Lung microvascular endothelial cell (primary cell): Measurements from ENCODE around the gene PILRB. TPM values are rescaled to one million over a fixed set of nuclear protein-coding genes. Genes with fewer than 3 reads are reported as not detected.
A peak's percentile ranks its signal among the peaks of the same experiment; 100 is the strongest.
"Not testable (repeated sequence)": the region's sequence is repeated elsewhere in the genome, so short reads cannot be mapped to it uniquely, and the experiment has no call there.

Experiments
- DNase-seq, 2 donors: peaks; one replicate each; pipeline versions ENCODE4 v3.0.0 to v3.0.0-alpha.2; 2010; ENCODE audit warnings: low read depth in 2 of 2
- total RNA-seq: library from RNA; depleted of rRNA; stranded (reverse); fragments of >200 nt; gene quantifications from 2 replicates; pipeline ENCODE4 v1.2.1, GENCODE V29; 2014

PILRB gene
- total RNA-seq, result 5.2 and 21.6 TPM in 2 replicates

- DNase-seq, result no peak
Observed at GRCh38 chr7:100358027-100358856, at the start of gene PILRB. Gene PILRB, plus strand, starts transcription at chr7:100358117. Its CDS starts 186 bp downstream, at chr7:100358303.

GRCh38 chr7:100318329-100318728 lies 39.6 kb upstream of the PILRB start:
- not testable (repeated sequence) for DNase-seq

GRCh38 chr7:100321648-100322047 lies 36.3 kb upstream of the PILRB start:
- DNase-seq, result not testable (repeated sequence)

DNA sequence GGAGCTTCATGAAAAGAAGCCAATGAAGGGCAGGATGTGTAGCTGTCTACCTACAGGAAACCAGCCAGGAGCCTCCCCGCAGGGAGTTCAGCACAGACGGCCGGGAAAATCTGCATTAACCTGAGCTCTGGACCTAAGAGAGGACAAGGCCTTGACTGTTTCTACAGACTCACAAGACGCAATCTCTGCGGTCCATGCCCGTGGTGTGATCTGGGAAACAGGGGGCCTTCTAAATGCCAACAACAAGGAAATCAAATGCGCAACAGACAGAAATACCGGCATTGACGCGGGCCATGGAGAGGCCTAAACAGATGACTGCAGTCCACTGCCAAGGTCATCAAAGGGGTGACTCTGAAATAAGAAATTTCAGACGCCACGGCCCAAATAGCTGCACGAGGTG lies 33.7 kb upstream of the PILRB start:
- not testable (repeated sequence) for DNase-seq

DNA sequence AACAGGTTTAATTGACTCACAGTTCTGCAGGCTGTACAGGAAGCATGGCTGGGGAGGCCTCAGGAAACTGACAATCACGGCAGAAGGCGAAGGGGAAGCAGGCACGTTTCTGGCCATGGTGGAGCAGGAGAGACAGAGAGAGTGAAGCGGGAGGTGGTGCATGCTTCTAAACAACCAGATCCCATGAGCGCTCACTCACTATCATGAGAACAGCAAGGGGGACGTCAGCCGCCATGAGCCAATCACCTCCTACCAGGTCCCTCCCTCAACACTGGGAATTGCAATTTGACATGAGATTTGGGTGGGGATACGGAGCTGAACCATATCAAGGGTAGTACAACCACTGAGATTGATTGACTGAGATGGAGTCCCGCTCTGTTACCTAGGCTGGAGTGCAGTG lies 32.2 kb upstream of the PILRB start:
- DNase-seq, result peak; percentile 57 to 69

- not testable (repeated sequence) for DNase-seq
Observed at GRCh38 chr7:100326914-100327313, 31.0 kb upstream of the PILRB start.

DNA sequence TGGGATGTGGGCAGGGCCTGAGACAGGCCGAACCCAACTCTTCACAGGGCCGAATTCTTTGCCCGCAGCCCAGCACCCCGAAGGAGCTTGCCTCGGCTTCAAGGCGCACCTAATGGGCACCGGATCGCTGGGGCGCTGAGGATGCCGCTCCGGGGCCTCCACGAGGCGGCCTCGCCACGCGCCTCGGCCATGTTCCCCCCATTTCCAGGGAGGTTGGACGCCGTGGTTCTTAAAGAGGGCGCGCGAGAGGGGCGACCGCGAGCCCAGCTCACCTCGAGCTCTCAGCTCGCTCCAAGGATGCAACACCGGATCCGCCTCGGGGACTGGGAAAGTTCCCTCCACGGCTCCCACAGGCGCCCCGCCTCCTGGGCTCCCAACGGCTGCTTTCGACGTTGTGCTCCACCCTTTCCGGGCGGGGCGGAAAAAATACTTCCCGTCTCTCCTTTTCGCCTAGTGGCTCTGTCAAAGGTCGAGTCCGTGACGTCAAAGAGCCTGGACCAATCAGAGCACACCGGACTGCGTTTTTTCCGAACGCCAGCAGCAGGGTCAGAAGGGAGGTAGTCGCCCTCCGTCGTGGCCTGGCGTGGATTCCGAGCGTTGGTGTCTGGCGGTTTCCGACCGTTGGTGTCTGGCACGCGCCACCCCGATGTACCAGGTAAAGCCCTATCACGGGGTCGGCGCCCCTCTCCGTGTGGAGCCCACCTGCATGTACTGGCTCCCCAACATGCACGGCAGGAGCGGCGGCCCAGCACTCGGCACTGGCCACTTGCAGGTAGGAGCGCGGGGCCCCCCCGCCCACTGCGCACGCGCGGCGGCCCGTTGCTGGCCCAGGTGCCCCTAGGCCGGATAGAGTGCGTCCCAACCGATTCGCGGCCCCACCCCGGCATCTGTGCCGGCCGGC lies 22.1 kb upstream of the PILRB start:
- DNase-seq, result peak; percentile 94 to 96

GRCh38 chr7:100338083-100338696 lies 19.7 kb upstream of the PILRB start:
- peak; percentile 81 to 82 for DNase-seq

GRCh38 chr7:100341286-100341685 lies 16.6 kb upstream of the PILRB start:
- DNase-seq, result not testable (repeated sequence)

DNA sequence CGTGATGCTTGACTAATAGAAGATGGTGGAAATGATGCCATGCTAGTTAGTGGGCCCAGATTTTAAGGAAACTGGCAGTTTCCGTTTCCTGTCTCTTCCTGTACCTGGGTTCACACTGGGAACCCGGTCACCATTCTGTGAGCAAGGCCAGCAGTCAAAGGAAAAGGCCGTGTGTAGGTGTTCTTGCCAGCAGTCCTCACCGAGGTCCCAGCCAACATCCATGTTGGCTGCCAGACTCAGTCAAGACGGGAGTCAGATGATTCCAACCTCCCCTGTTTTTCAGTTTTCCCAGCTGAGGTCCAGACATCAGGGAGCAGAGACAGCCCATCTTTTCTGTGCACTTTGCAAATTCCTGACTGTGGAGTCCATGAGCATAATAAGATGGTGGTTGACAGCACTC lies 15.2 kb upstream of the PILRB start:
- no peak for DNase-seq

GRCh38 chr7:100344124-100344559 lies 13.8 kb upstream of the PILRB start:
- DNase-seq, result peak in 1 of 2 donors; percentile 0

GRCh38 chr7:100344560-100345287 lies 13.2 kb upstream of the PILRB start:
- peak; percentile 73 to 83 for DNase-seq

DNA sequence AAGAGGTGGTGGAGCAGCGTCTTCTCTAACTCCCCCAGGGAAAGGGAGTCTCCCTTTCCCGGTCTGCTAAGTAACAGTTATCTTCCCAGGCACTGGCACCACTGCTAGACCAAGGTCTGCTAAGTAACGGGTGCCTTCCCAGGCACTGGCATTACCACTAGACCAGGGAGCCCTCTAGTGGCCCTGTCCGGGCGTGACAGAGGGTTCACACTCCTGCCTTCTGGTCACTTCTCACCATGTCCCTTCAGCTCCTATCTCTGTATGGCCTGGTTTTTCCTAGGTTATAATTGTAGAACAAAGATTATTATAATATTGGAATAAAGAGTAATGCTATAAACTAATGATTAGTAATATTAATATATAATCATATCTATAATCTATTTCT lies 12.6 kb upstream of the PILRB start:
- peak; percentile 61 to 74 for DNase-seq

- no peak for DNase-seq
Observed at GRCh38 chr7:100346921-100347320, 11.0 kb upstream of the PILRB start.

- DNase-seq, result no peak
Observed at GRCh38 chr7:100348805-100349204, 9.1 kb upstream of the PILRB start.

DNA sequence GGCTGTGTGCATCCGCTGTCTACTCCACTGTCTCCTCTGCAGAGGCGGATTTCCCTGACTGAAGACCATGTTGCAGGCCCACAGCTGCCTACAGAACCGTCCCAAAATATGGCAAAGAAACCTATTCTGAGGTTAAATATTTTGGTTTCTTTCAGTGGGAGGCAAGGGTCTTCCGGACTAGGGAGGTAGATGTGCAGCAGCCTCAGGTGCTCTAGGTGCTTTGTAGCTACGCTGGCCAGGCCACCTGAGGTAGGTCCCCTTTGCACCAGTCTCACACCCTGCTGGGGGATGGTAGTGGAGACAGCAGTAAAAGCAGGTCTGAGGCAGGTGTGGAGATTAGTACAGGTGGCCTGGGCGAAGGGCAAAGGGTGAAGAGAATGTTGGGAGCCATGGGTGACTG lies 8.2 kb upstream of the PILRB start:
- no peak for DNase-seq

DNA sequence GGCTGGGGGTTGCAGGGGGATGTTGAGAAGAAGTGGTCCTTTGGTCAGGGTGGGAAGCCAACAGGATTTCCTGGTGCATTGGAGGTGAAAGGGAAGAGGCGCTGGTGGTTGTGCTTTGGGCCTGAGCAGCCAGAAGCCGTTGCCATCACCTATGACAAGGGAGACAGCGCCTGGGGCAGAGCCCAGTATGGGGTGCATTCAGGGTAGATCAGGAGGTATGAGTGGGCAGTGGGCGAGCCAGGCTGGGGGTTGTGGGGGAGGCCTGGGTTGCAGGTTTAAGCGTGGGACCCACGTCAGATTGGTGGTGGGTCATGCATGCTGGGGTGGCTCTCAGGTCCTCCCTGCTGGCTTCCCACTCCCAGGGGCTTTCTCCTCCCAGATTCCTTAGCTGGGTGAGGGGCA lies 6.3 kb upstream of the PILRB start:
- no peak for DNase-seq

GRCh38 chr7:100352230-100352781 lies 5.6 kb upstream of the PILRB start:
- DNase-seq, result not testable (repeated sequence)

GRCh38 chr7:100352984-100353684 lies 4.8 kb upstream of the PILRB start:
- no peak for DNase-seq

DNA sequence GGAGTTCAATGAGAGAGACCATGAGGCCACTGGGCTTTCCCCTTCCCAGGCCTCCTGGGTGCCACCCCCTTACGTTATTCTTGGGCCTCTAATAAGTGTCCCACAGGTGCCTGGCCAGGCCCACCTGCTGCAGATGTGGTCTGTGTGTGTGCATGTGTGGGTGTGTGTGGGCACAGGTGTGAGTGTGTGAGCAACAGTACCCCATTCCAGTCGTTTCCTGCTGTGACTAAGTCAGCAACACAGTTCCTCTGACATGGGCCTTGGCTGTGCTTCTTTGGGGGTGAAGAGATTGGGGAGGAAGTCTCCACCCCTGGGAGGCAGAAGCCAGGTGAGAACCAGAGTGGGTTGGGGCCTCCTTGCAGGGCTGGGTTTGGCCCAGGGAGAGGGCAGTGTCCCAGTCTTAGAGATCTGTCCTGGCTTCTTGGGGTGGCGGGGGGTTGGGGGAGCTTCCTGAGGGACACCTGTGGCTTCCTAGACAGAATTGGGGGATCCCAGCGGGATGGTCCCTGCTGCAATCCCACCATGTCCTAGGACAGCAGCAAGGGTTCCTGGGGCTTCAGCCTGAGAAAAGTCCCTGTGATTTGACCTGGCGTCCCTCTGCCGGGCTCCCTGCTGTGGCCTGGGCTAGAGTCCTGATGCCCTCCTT lies 4.1 kb upstream of the PILRB start:
- DNase-seq, result no peak
